Activated CD8-positive, alpha-beta memory T cell treated with anti-CD3 and anti-CD28 coated beads, Interleukin-2, amount 50 U/mL, for 24 hours (primary cell): ENCODE measurements around the gene OGT.
"Not testable (repeated sequence)": the region's sequence is repeated elsewhere in the genome, so short reads cannot be mapped to it uniquely, and the experiment has no call there.

Source experiments
- DNase-seq: peaks from one replicate; pipeline ENCODE4 v3.0.0-alpha.2; 2020; ENCODE audit errors: extremely low read depth

OGT gene

DNA sequence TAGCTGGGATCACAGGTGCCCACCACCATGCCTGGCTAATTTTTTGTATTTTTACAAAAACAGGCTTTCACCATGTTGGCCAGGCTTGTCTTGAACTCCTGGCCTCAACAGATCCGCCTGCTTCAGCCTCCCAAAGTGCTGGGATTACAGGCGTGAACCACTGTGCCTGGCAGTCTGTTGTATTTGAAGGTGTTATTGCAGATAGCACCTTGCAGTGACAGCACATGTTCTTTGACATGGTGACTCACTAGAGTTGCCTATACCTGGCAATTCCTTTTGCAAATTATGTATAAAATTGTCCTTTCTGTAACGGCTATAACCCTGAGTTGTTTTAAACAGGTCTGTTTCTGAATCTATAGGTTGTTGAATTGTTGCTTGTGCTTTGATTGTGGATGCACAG lies 7.9 kb downstream of the OGT start:
- DNase-seq = no peak

DNA sequence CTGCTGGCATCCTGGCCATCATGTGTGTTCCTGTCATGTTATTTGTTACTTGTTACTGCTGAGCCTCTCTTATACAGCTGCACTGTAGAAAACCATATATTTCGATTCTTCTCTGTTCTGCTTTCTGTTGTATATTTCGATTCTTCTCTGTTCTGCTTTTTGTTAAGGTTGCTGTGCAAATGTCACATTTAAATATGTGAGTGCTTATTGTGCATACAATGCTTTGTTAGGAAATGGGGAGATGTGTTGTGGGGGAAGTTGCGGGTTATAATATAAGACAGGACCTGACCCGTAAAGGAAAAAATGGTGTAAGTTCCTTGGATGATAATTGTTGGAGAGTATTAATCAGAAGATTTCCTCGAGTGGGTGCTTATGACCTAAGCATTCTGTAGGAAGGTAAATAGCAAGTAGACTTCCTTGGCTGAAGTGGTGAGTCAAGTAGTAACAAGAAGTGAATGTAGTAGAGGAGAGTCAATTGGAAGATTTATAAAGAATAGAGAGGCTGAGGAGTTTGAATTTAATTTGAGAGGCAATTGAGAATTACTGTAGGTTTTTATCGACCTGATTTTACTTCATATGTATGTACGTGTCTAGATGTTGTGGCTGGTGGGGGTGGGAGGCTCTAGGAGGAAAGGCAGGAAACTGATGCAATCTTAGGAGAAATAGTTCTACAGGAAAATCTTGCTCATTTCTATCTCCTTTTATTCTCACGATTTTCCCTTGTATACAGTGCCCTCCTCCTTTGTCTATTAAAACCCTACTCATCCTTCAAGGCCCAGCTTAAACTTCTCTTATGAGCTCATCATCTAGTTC lies 8.5 kb downstream of the OGT start:
- no peak for DNase-seq

- no peak for DNase-seq
Measured at GRCh38 chrX:71542411-71542810, 9.5 kb downstream of the OGT start.

DNA sequence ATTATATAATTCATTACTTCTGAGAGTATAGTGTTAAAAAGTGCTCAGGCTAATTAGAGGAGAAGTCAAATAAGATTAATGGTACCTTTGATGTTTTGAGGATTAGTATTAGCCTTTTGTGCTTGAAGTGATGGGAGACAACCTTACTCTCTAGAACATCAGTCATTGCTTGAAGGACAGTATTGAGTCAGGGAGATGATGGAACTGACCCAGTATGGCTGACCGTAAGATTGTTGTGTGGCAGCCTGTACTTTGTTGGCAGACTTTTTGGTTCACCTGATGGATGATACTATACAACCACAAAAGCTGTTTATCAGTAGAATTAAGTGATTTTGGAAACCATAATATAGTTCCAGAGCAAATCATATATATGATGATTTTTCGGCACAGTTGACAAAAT lies 9.9 kb downstream of the OGT start:
- DNase-seq = no peak

- DNase-seq = no peak
Measured at GRCh38 chrX:71543316-71543715, 10.4 kb downstream of the OGT start.

DNA sequence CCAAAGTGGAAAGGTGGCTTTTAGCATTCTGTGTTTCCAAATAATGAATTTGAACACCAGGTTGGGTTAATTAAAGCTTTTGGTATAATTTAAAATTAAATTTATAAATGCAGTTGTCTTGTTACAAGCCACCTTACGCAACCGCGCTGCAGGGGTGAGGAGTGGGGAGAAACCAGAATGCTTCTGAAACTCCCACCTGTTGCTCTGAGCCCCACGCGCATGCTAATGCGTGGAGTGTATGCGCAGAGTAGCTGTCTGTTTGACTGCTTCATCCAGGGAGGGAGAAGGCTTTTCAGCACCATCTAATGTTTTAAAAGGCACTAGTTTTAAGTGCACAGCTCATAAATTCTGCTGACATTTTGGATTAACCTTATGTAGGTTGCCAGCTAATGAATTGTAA lies 12.5 kb downstream of the OGT start:
- no peak for DNase-seq

DNA sequence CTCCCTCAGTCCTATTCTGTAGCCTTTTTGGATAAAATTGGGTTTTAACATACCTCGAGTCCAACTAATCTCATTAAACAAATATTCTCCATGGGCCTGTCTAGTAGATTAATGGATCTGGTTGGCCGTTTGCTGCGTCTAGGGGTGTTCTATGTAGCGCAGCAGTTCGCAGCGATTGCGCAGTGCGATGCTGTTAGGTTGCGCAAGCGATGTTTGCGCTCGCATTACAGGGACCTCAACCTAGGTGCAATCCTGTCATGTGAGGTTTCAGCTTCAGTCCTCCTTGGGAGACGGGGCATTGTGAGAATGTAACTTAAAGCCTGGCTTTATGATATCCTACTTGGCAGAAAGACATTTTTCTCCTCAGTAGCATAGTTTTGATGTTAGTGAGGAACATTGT lies 14.0 kb downstream of the OGT start:
- no peak for DNase-seq

DNA sequence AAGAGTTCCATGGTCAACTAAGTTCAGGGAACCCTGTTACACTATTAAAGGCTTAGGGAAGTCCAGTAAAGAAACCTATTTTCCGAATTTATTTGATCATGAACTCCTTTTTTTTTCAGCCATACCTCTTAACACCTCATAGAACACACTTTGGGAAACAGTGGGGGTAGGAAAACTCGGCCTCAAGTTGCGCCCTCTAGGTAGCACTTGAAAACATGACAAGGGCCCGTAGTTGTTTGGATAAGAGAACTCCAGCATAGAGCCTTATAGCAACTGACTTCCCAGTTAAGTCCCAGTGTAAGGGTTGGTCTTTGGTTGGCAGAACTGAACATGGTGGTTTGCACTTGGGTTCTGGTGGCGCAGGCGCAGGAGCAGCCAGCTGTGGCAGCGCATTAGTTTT lies 14.4 kb downstream of the OGT start:
- no peak for DNase-seq

DNA sequence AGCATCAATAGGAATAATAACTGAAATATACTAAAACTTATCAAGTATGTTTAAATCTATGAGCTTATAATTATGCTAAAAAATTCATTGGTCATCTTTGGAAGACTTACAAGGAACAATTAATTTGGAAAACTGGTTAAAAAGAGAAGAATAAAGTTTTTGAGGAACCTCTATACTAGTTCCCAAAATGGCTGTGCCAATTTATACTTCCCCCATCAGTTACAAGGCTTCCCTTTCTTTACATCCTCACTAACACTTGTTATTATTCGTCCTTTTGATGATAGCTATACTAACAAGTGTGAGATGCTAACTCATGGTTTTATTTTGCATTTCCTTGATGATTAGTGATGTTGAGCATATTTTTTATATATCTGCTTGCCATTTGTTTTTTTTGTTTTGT lies 17.1 kb downstream of the OGT start:
- no peak for DNase-seq

DNA sequence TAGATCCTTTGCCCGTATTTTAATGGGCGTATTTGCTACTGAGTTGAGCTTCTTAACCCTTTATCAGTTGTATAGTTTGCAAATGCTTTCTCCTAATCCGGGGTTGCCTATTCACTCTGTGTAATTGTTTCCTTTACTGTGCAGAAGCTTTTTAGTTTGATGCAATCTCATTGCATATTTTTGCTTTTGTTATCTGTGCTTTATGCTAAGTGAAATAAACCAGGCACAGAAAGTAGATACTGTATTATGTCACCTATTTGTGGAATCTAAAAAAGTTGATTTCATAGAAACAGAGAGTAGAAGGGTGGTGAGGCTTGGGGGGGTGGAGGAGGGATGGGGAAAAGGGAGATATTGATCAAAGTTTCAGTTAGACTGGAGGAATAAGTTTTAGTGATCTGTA lies 17.7 kb downstream of the OGT start:
- no peak for DNase-seq

DNA sequence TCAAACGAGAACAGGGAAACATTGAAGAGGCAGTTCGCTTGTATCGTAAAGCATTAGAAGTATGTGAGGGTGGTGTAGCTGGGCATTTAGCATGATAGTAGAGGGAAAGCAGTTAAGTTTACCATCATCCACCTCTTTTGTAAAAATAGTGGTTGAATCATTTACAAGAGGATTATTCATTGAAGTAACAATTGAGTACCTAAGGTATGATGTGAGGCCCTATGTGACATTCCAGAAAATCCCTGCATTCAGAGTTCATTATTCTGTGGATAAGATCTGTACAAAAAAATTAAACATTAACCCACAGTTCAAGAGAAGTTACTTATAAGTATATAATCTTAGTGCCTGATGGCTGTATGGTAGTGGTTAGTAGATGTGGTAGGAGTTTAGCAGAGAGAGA lies 23.1 kb downstream of the OGT start:
- no peak for DNase-seq

DNA sequence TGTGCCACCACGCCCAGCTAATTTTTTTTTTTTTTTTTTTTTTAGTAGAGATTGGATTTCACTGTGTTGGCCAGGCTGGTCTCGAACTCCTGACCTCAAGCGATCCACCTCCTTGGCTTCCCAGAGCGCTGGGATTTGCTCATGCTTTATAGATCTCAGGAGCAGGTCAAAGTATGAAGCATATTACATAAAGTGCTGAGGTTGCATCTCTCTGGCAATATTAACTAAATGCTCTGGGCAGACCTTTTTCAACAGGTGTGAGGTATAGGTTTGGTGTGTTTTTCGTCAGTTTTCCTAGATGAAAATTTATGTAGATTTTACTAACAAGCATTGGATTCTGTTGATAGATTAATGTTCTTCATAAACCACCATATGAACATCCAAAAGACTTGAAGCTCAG lies 26.0 kb downstream of the OGT start:
- no peak for DNase-seq

- DNase-seq = not testable (repeated sequence)
Measured at GRCh38 chrX:71559773-71560172, 26.9 kb downstream of the OGT start.

DNA sequence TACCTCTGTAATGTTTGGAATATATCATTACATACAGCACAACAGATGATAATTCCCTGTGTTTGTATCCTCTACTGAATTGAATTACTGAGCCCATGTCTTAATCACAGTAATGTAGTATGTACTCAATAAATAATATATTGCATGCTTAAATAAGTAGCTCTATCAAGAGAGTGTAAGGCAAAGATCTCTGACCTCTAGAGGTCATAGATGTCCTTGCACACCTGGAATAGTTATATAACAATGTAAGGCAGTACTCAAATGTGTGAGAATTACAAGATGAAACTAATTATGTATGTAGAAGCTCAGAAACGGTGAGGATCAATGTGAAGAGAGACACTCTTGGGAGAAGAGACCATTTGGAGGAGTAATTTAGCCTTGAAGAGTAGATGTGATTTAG lies 31.0 kb downstream of the OGT start:
- no peak for DNase-seq

GRCh38 chrX:71565474-71566041 lies 32.7 kb downstream of the OGT start:
- no peak for DNase-seq

DNA sequence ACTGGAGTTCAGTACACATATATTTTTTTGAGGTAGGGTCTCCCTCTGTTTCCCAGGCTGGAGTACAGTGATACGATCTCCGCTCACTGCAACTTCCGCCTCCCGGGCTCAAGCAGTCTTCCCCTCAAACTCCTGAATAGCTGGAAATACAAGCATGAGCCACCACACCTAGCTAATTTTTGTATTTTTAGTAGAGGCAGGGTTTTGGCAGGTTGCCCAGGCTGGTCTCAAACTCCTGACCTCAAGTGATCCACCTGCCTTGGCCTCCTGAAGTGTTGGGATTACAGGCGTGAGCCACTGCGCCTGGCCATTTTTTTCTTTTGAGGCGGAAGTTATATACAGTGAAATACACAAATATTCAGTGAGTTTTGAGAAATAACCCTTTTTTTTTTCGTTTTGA lies 38.5 kb downstream of the OGT start:
- DNase-seq = not testable (repeated sequence)

GRCh38 chrX:71573590-71573989 lies 40.7 kb downstream of the OGT start:
- DNase-seq = no peak

GRCh38 chrX:71577682-71578081 lies 44.8 kb downstream of the OGT start:
- no peak for DNase-seq

- DNase-seq = no peak
Measured at GRCh38 chrX:71578253-71579135, 45.6 kb downstream of the OGT start, which contains the start of gene GCNA. Gene GCNA (plus strand): TSS chrX:71578437. CDS start chrX:71580822, 2,385 bp downstream.

- DNase-seq = no peak
Measured at GRCh38 chrX:71579136-71579989, 46.5 kb downstream of the OGT start.

- no peak for DNase-seq
Measured at GRCh38 chrX:71579990-71580380, 47.1 kb downstream of the OGT start.

DNA sequence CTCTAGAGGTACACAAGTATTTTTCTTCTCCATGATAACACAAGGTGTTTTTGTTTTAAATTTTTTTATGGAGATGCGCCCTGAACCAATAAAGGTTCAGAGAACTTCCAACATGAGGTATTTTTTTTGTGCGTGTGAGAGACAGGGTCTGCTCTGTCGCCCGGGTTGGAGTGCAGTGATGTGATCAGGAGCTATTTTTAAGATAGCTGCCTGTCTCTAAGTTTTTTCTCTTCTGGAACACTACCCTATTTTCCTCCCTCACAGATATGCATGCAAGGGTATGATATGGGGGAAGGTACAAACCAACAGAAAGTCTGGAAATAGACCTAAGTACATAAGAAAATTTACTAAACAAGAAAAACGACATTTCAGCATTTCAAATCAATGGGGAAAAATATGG lies 48.3 kb downstream of the OGT start:
- DNase-seq = no peak
